Activated B cell treated with CpG ODN at 0.5 μM for 24 hours (primary cell): ENCODE results near the gene CRYZL1. TPM values are rescaled to one million over a fixed set of nuclear protein-coding genes. Genes with fewer than 3 reads are reported as not detected.
"Not testable (repeated sequence)": the region's sequence is repeated elsewhere in the genome, so short reads cannot be mapped to it uniquely, and the experiment has no call there.

ENCODE experiments used
- ATAC-seq: fragments of 200-7000 bp; cut with Tn5 transposase; one replicate; pipeline ENCODE4 v1.10.0; 2021; ENCODE audit warnings: low read depth, mild to moderate bottlenecking, moderate library complexity
- CTCF ChIA-PET: fragments of 350-600 bp; sonication (Branson Sonifier 250); formaldehyde crosslinking; loops from one replicate; lab custom pipeline; 2021; ENCODE audit warnings: antibody characterized with exemption; lab: Charles Lee
- POLR2A ChIA-PET: fragments of 350-600 bp; sonication (Branson Sonifier 250); formaldehyde crosslinking; loops from one replicate; lab custom pipeline; 2021; ENCODE audit warnings: antibody characterized with exemption; lab: Charles Lee
- DNase-seq: peaks from one replicate; pipeline ENCODE4 v3.0.0; 2022
- H3K27ac Mint-ChIP-seq: one replicate; pipeline ENCODE4 v1.8.0; 2020; ENCODE audit warnings: mixed read lengths
- H3K27me3 Mint-ChIP-seq: one replicate; pipeline ENCODE4 v1.8.0; 2021; ENCODE audit warnings: mixed read lengths
- H3K36me3 Mint-ChIP-seq: one replicate; pipeline ENCODE4 v1.8.0; 2021; ENCODE audit warnings: low read depth, mixed read lengths
- H3K4me1 Mint-ChIP-seq: one replicate; pipeline ENCODE4 v1.8.0; 2021; ENCODE audit warnings: mixed read lengths
- H3K4me3 Mint-ChIP-seq: one replicate; pipeline ENCODE4 v1.8.0; 2020; ENCODE audit warnings: mild to moderate bottlenecking, mixed read lengths
- H3K9me3 Mint-ChIP-seq: one replicate; pipeline ENCODE4 v1.8.0; 2020; ENCODE audit warnings: mixed read lengths
- CTCF ChIP-seq: fragments of 200-600 bp; IDR thresholded peaks from one replicate; pipeline ENCODE4 v1.8.0; 2022; ENCODE audit warnings: antibody characterized with exemption, mild to moderate bottlenecking
- intact Hi-C: fragments of 100-400 bp; cut with micrococcal nuclease; formaldehyde crosslinking; loops from one replicate; pipeline ENCODE4 v1.15.1; 2024
- total RNA-seq: library from RNA; stranded (reverse); gene quantifications from 2 replicates; pipeline ENCODE4 v1.2.3, GENCODE V29; 2022

Gene CRYZL1
- total RNA-seq, 1 donor from 2014 or later: 46.3 TPM

- Mint-ChIP-seq H3K27me3 (peaks cover 14% of the 10 kb centered on the region), H3K9me3 (no peaks in the 10 kb centered on the region), H3K4me1 (peaks cover 19% of the 10 kb centered on the region), H3K36me3 (peaks cover 11% of the 10 kb centered on the region), H3K27ac (peak overlapping the region; percentile 99), H3K4me3 (peak overlapping the region; percentile 98)
- no peak for DNase-seq
- ChIA-PET CTCF (no interaction called here), POLR2A (interaction anchor here (0.6 to 2.0 kb wide), 5 partner anchors 52 to 869 kb away, joined by 3 to 7 read pairs (median 4); partner anchors contain the start of genes PAXBP1, SON and TMEM50B)
- no peak for TF ChIP-seq CTCF
- ATAC-seq: no peak
- intact Hi-C loops: loop anchor here (1.0 to 5.0 kb wide), 12 partner anchors 53 to 1984 kb away; partner anchors contain the start of genes ATP5PO, DNAJC28, DONSON and GART
Observed at GRCh38 chr21:33640697-33641351, 717 bp downstream of the CRYZL1 start.

- Mint-ChIP-seq H3K36me3 (peaks cover 23% of the 10 kb centered on the region), H3K9me3 (no peaks in the 10 kb centered on the region), H3K27me3 (no peaks in the 10 kb centered on the region), H3K4me1 (peaks cover 3% of the 10 kb centered on the region), H3K27ac (no peak overlapping the region), H3K4me3 (no peak overlapping the region)
- TF ChIP-seq CTCF: no peak
- ChIA-PET POLR2A (no interaction called here), CTCF (no interaction called here)
- intact Hi-C loops: no loop called here
- ATAC-seq (no peak), DNase-seq (no peak)
Observed at GRCh38 chr21:33634254-33634653, 7.3 kb downstream of the CRYZL1 start.

GRCh38 chr21:33626151-33626550 is 15.4 kb downstream of the CRYZL1 start:
- H3K27me3 Mint-ChIP-seq, intact Hi-C loops, ATAC-seq, H3K4me1 Mint-ChIP-seq, H3K27ac Mint-ChIP-seq, DNase-seq, CTCF ChIA-PET, H3K9me3 Mint-ChIP-seq, H3K4me3 Mint-ChIP-seq, POLR2A ChIA-PET: not testable (repeated sequence)
- peaks cover 47% of the 10 kb centered on the region for H3K36me3 Mint-ChIP-seq

GRCh38 chr21:33622253-33622652 is 19.3 kb downstream of the CRYZL1 start:
- ChIA-PET CTCF (no interaction called here), POLR2A (no interaction called here)
- no peak for TF ChIP-seq CTCF
- H3K4me1 Mint-ChIP-seq: peaks cover 1% of the 10 kb centered on the region
- H3K9me3 Mint-ChIP-seq: no peaks in the 10 kb centered on the region
- H3K27ac Mint-ChIP-seq: no peak overlapping the region
- DNase-seq: no peak
- H3K36me3 Mint-ChIP-seq: peaks cover 46% of the 10 kb centered on the region
- intact Hi-C loops: no loop called here
- H3K4me3 Mint-ChIP-seq: no peak overlapping the region
- no peaks in the 10 kb centered on the region for H3K27me3 Mint-ChIP-seq
- ATAC-seq: no peak

- ChIA-PET CTCF (interaction anchor here (2.5 kb wide), 1 partner anchor 14 kb away, joined by 10 read pairs; no protein-coding TSS in a partner anchor), POLR2A (no interaction called here)
- peaks cover 1% of the 10 kb centered on the region for H3K4me1 Mint-ChIP-seq
- no peak for TF ChIP-seq CTCF
- no peak for ATAC-seq
- H3K36me3 Mint-ChIP-seq: peaks cover 50% of the 10 kb centered on the region
- intact Hi-C loops: no loop called here
- no peak for DNase-seq
- no peaks in the 10 kb centered on the region for H3K27me3 Mint-ChIP-seq
- no peak overlapping the region for H3K4me3 Mint-ChIP-seq
- H3K27ac Mint-ChIP-seq: no peak overlapping the region
- H3K9me3 Mint-ChIP-seq: no peaks in the 10 kb centered on the region
Observed at GRCh38 chr21:33619726-33620125, 21.8 kb downstream of the CRYZL1 start.
